Measurements from ENCODE around the gene LRFN2.

GRCh38 chr6:40341726-40342125 lies 245.4 kb downstream of the LRFN2 start:
- TF ChIP-seq CTCF (IDR thresholded peaks at IDR 0.05) (no peak), POLR2A (IDR thresholded peaks at IDR 0.05) (no peak), POLR2AphosphoS5 (IDR thresholded peaks at IDR 0.05) (no peak), EP300 (IDR thresholded peaks at IDR 0.05) (no peak)
